ENCODE results near the gene CEP63. TPM values are rescaled to one million over a fixed set of nuclear protein-coding genes. Genes with fewer than 3 reads are reported as not detected.

The CEP63 gene
- total RNA-seq, 1 experiment from 2014 or later, result 29.8 TPM

DNA sequence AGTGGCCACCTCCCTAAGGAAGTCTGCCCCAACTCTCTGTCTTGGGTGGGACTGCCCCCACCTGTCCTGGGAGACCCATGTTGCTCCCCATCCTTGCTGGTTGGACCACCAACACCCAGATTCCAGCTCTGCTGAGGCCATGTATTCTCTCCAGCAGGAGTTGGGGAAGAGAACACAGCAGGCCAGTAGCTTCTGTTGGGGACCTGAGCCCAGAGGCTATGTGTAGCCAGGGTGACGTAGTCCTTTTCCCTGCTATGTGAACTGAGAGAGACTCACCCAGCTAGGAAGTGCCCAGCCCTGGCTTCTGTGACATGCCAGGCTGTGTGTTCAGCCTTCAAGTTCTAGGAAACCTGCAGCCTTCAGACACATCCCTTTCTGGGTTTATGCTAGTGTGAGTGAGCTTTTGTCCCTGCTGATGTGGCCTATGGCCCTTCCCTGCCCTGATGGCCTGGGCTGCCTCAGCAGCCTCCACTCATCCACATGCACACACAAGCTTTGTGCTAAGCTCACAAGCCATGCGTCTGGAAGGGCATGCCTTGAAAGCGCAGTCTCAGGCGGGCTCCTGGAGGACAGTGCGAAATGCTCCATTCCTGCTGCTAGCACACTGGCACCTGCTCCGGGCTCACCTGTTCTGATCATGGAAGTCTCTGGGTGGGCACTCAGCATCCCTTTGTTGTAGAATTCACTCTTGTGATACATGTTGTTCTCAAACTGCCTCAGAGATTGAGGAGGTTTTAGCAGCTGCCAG, 122.3 kb downstream of the CEP63 start:
- DNase-seq (ENCODE audit: low read depth), result no peak

GRCh38 chr3:134608771-134609435, 123.0 kb downstream of the CEP63 start:
- DNase-seq (ENCODE audit: low read depth), result no peak

- DNase-seq (ENCODE audit: low read depth), result no peak
Measured at GRCh38 chr3:134609821-134610431, 124.1 kb downstream of the CEP63 start.

DNA sequence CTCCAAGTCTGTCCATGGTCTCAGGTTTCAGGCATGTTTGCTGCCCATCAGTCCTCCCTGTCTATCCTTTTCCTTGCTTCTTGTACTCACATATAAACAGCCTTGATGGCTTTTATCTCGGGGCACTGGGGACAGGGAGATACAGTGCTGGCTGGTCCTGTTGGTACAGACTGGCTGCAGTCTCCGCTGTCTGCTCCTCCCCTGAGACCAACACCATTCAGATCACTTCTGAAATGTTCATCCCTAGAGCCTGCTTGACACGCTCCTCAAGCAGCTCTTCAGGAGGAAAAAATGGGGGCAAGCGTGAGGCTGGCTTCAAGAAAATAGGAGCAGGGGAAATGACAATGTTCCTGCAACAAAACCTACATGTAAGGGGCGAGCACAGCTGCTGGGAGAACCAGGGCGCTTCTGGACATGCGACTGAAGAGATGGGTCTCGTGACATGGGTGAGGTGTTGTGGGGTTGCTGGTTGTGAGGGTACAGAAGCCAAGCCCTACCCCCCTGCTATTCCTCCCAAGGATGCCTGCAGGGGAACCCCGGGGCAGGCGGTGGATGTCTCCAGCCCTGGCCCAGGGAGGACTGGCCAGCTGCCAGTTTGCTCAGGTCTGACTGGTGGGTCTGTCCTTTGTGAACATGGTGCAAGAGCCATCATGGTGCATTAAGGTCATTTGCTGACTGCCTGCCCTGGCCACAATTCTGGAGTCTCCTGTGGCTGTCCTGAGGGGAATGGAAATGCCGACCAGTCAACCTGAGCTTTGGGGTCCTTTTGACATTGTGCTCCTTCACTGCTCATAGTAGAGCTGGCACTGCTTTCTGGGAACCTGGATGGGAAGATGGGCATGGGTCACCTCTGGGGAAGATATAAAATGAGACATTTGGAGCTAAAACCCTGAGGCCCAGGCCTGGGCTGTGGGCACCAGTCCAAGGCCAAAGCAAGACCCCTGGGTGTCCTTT, 124.9 kb downstream of the CEP63 start:
- no peak for DNase-seq (ENCODE audit: low read depth)

- no peak for DNase-seq (ENCODE audit: low read depth)
Measured at GRCh38 chr3:134611516-134611915, 125.7 kb downstream of the CEP63 start.

DNA sequence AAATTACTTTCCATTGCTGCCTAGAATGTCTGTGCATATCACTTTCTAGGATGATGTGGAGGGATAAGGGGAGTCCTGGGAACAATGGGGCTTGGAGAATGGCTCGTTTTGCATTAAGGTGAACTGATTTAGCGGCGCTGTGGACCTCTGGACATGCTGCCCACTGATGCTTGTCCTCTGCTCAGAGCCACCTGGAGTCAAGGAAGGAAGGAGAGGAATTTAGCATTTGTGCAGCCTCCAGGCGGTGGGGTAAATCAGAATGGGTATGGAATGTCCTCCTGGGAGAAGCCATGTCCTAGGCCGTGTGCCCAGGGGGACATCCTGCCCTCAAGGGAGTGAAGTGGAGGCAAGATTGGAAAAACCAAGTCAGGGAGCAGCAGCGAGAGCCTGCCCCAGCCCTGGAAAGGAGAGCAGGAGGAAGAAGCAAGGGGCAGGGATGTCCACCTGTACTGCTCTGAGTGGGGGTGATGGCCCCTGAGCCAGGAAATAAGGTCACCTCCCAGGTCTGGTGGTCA, 127.2 kb downstream of the CEP63 start:
- no peak for DNase-seq (ENCODE audit: low read depth)

- DNase-seq (ENCODE audit: low read depth), result no peak
Measured at GRCh38 chr3:134614955-134615354, 129.1 kb downstream of the CEP63 start.

- DNase-seq (ENCODE audit: low read depth), result no peak
Measured at GRCh38 chr3:134615743-134616142, 129.9 kb downstream of the CEP63 start.

DNA sequence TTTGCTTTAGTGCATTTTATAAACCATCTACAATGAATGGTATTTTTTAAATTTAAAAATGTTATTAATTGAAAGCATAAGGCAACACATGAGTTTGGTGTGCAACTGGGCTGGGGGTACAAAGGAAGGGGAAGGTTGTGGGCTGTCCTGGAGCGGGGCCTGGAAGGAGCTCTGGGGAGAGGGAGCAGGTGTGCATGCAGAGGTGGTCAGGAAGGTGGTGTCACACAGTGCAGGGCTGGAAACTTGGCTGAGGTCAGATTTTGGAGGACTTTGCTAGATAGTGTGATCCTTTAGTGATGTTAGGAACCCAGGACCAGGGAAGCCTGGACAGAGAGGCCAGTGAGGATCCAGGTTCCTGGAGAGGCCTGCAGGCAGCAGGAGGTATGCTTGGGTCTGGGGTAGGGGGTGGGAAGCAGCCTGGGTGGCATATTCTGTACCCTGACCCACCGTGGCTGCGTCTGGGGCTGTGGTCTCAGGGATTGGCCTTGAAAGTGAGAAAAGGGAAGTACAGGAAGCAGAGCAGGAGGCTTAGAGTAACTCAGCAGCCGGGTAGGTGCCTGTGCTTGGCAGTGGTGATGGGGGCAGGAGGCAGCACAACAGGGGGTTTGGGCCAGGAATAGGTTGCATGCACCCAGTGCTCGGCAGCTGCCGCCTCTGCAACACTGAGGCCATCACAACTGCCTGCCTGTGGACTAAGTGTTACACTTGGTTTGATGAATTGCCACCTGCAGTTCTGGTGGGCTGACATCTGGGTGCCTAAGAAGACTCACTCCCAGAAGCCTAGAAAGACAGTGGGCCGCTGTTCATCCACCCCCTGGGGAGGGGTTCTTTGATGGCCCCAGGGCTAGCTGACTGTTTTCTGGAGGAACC, 132.0 kb downstream of the CEP63 start:
- DNase-seq (ENCODE audit: low read depth), result no peak

- no peak for DNase-seq (ENCODE audit: low read depth)
Measured at GRCh38 chr3:134618478-134619300, 132.8 kb downstream of the CEP63 start.

DNA sequence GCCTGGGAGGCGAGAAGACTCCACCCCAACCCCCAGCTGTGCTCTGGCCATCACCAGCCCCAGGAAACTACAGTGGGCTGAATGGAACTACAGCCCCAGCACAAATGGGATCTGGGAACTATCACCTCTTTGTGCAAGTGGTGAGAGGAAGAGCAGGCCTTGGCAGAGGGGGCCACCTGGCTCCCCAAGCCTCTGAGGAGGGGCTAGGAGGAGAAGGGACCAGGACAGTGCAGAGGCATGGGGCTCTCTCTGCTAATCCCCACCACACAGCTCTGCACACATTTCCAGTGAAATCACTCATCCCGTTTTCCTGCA, 133.4 kb downstream of the CEP63 start:
- DNase-seq (ENCODE audit: low read depth), result no peak

DNA sequence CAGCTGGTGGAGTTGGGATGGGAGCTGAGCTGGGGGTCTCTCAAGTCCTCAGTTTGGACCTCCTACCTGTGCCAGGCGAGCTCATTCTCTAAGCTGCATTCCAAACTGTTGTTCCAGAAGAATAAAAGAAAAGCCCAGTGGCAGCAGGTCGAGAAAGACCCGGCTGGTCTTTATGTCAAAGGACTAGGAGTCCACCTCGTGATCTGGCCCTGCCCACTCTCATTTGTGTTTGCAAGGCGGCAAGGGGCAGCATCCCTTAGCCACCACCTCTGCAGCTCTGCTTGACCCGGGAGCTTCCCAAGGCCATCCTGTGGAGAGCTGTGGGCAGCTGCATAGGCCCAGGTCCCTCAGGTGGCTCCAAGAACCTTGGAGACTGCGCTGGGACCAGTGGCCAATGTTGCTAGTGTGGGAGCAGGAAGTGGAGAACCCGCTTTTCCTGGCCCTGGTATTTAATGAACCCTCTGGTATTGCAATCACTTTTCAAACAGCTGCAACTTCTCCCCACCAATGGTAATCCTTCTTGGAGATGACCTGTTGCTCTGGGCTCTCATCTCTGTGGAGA, 134.1 kb downstream of the CEP63 start:
- no peak for DNase-seq (ENCODE audit: low read depth)

DNA sequence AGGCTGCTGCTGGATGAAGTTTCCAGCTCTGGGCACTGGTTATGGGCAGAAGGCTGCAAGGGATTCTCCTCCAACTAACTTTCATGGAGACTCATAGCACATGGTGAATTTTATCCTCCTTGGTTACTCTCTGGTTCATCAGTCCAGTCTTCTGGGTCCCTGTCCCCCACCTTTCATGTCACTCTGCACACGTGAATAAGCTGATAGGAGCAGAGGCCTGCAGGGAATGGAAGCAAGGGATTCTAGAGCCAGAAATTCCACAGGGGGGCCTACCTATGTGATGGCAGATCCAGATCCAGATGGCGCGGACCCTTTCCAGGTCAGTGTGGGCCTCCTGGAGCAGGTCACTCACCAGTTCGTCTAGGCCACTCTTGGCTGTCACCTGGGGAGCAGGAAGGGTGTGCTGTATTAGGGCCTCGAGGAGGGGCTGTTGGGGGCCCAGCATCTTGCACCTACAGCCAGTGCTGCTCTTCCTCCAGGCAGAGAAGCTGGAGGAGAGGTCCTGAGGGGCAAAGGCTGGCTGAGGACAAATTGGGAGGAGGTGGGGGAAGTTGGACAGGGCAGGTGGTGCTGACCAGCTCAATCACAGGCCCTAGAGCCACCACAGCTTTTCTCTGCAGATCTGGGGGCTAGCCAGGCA, 134.7 kb downstream of the CEP63 start:
- no peak for DNase-seq (ENCODE audit: low read depth)

- no peak for DNase-seq (ENCODE audit: low read depth)
Measured at GRCh38 chr3:134621854-134622253, 136.0 kb downstream of the CEP63 start.

DNA sequence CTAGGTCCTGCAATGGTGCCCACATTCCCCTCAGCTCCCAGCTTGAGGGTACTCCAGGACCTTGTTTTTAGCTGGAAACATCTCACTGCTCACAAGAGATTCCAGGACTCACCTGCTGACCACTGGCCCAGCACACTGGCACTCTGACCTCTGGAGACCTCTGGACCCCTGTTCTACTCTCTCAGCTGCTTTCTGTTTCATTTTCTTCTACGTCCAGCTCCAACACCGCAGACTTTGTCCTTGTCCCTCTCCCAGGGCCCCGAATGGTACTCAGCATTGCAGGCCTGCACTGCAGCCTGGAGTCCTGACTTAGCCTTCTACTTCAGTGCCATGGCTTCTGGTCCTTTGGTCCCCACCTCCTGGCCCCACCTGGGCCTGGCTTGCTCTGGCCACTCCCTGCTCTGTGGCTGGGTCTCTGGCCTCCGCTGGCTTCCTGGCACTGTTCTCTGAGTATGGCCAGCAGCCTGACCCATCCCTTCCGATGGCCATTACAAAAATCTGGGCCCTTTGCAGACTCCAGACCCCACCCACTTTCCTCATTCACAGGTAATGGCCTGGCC, 137.0 kb downstream of the CEP63 start:
- DNase-seq (ENCODE audit: low read depth), result no peak

DNA sequence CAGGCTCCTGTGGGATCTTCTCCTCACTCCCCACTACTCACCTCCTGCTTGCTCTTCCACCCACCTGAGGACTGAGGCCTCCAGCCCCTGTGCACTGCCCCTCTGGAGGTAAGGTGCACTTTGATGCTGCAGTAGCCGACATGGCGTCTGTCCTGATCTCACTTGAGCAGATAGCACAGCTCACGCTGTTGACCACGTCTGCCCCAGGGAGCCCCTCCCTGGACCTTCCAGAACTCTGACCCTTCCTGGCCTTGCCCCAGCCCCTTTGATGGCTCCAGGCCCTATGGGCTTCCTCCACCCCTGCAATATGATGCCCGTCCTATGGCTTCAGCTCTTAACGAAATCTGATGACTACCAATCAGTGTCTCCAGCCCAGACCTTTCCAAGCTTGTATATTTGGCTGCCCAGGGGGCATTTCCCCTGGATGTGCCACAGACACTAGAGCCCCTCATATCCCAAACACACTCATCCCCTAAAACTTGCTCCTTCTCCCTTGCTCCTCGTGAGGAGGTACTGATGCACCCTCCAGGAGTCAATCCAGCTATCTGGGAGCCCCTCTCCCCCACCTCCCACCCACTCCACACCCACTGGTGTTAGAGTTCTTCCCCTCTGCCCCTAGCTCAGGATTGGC, 137.9 kb downstream of the CEP63 start:
- DNase-seq (ENCODE audit: low read depth), result no peak

All from LHCN-M2 (cell line).